ENCODE results near the gene SLC40A1.

SLC40A1 gene, protein sequence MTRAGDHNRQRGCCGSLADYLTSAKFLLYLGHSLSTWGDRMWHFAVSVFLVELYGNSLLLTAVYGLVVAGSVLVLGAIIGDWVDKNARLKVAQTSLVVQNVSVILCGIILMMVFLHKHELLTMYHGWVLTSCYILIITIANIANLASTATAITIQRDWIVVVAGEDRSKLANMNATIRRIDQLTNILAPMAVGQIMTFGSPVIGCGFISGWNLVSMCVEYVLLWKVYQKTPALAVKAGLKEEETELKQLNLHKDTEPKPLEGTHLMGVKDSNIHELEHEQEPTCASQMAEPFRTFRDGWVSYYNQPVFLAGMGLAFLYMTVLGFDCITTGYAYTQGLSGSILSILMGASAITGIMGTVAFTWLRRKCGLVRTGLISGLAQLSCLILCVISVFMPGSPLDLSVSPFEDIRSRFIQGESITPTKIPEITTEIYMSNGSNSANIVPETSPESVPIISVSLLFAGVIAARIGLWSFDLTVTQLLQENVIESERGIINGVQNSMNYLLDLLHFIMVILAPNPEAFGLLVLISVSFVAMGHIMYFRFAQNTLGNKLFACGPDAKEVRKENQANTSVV

DNA sequence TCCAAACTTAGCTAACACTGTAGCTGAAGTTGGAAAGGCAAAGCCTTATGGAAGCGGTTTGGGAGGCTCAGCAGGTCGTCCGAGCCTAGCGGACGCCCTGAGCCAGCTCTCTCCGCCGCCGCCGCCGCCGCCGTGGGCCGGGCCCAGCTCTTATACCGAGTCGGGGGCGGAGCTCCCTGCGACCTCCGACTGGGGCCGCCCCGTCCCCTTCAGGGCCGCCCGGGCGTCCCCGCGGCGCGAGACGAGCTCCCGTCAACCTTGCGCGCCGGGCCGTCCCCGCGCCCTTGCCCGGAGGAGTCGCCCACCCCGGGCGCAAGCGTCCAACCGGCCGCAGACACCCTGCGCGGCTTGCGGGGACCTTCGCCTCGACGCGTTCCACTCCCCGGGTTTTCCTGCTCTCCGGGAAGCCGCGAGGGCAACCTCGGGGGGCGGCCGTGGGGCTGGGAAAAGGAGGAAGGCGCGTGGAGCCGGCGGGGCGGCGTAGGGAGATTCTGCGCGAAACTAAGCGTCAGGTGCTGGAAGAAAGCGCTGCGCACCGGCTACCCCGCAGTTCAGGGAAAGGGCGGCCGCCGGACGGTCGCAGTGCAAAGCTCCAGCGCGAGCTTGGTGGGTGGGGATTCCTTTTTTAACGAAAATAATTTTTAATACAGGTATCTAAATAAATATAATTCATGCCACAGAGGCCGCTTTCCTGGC lies at the start of gene SLC40A1:
TSS of gene SLC40A1 (minus strand) at position 129 of the 696 bp plus-strand sequence. CDS start 326 bp downstream, outside the sequence.
- Histone ChIP-seq H3K4me3 (peak within 1 kb of the TSS; percentile 45 to 64 (median 55)), H3K27ac (peak within 1 kb of the TSS; percentile 57 to 90 (median 85))

DNA sequence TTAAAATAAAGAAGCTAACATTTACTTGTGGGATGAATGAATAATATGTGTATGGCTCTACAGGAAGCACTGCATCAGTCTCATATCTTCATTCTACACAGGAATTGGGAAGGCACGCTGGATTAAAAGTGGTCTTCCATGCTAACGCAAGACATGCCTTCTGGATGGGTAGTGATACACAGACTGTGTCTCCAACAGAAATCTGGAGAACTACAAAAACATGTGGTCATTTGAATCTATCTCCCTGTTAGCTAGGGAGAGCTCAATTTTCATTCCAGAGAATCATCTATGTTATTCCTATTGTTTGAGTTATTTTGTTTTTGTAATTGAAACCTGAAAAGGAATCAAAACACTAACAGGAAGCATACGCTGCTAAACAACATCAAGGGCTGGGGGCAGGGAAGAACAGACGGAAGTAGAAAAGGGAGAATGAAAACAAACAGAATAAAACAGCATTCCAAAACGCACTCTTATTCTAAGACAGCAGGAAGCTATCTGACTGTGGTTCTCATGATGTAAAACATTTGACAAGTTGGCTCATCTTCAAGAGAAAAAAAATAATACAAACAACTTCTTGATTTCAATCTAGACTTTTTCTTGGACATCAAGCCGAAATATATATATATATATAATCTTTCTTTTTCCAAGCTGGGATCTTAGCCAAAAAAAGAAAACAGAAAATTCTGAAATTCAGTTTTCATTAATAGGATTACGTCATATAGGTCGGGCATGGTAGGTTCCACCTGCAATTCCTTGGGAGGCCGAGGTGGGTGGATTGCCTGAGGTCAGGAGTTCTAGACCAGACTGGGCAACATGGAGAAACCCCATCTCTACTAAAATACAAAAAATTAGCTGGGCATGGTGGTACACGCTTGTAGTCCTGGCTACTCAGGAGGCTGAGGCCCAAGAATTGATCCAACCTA lies 49.2 kb upstream of the SLC40A1 start:
- Histone ChIP-seq H3K27ac (no peak overlapping the region), H3K4me3 (no peak overlapping the region)

DNA sequence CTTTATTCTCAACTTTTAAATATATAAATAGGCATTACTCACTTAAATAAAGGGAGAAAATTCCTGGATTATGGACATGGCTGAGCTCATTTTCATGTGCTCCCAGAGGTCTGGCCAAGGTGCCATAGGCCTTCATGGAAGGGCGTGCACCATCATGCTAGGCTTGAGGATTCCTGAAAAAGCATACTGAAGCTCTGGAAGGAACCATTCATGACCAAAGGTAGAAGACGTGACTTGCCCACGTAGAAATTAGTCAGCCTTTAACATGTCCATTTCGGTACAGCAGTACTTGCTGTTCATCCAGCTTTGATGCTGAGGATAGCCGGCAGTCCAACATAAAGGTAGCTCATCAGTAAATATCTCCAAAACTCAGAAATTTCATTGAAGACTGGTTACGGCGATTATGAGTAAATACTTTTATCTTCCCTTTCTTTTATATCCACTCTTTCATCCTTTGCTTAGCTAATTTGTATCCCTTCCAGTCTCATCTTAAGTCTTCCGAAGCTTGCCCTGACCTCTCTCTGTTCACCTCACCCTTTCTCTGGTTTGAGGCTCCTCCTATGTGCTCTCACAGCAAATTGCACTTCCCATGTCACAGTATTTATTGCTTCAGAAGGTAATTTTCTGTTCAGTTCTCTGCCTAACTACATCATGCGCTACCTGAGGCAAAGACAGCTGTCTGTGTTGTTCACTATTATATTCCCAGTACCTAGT lies 48.4 kb upstream of the SLC40A1 start:
- H3K4me3 ChIP-seq = no peak overlapping the region
- H3K27ac ChIP-seq = no peak overlapping the region

DNA sequence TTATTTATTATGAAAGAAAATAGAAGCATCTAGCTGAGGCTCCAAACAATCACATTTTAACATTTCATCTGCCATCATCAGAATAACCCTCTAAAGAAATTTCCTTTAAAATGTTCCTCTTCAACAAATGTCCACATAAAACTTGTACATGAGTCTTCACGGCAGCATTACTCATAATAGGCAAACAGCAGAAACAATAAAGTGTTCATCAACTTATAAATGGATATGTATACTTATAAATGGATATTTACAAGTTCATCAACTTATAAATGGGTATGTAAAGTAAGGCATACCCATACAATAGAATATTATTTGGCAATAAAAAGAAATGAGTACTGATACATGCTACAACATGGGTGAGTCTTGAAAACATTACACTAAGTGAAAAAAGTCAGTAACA lies 47.2 kb upstream of the SLC40A1 start:
- no peak overlapping the region for H3K4me3 ChIP-seq
- no peak overlapping the region for H3K27ac ChIP-seq

GRCh38 chr2:189625636-189626035 lies 45.0 kb upstream of the SLC40A1 start:
- Histone ChIP-seq H3K4me3 (no peak overlapping the region), H3K27ac (no peak overlapping the region)

- H3K27ac ChIP-seq = no peak overlapping the region
- no peak overlapping the region for H3K4me3 ChIP-seq
Observed at GRCh38 chr2:189624648-189625355, 44.2 kb upstream of the SLC40A1 start.

GRCh38 chr2:189623049-189623448 lies 42.5 kb upstream of the SLC40A1 start:
- H3K27ac ChIP-seq = no peak overlapping the region

DNA sequence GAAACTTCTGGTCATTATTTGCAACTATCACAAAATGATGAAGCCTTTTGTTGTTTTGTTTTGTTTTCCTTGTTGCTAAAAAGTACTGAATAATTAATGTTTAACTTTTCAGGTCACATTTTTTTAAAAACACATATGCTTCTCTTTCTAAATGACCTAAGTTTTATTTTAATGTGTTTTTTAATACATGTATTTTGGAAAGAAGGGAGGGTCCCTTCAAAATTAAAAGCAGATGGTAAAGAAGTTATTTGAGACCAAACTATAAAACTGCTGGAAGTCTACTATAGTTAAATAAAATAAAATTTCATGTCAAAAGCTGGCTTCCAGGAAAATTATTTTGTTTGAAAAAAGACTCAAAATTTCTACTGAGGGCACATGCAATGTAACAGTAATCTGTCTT lies 41.2 kb upstream of the SLC40A1 start:
- no peak overlapping the region for H3K27ac ChIP-seq
- no peak overlapping the region for H3K4me3 ChIP-seq

More at GRCh38 chr2:189623049-189623448, 42.5 kb upstream of the SLC40A1 start:
- no peak overlapping the region for H3K4me3 ChIP-seq

GRCh38 chr2:189618197-189618596 lies 37.6 kb upstream of the SLC40A1 start:
- no peak overlapping the region for H3K27ac ChIP-seq
- H3K4me3 ChIP-seq = no peak overlapping the region

DNA sequence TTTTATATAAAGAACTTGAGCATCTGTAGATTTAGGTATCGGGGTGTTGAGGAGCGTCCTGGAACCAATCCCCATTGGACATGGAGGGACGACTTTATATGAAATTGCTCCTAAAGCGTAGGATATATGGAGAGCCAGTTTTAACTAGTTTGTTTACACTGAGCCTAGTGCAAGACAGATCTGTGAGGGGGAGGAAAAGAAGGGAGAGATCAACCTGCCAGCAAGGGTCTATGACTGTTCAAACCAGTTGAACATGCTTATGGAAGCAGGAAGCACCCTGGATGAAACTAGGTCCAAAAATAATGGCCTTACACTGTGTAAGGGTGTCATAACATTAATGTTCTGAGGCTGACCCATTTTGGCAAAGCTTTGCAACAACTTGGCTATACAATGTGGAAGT lies 34.0 kb upstream of the SLC40A1 start:
- Histone ChIP-seq H3K27ac (no peak overlapping the region), H3K4me3 (no peak overlapping the region)

GRCh38 chr2:189613650-189614420 lies 33.2 kb upstream of the SLC40A1 start:
- no peak overlapping the region for H3K4me3 ChIP-seq
- H3K27ac ChIP-seq = peak overlapping the region in 3 of 21 experiments; percentile 39 to 76 (median 43)

DNA sequence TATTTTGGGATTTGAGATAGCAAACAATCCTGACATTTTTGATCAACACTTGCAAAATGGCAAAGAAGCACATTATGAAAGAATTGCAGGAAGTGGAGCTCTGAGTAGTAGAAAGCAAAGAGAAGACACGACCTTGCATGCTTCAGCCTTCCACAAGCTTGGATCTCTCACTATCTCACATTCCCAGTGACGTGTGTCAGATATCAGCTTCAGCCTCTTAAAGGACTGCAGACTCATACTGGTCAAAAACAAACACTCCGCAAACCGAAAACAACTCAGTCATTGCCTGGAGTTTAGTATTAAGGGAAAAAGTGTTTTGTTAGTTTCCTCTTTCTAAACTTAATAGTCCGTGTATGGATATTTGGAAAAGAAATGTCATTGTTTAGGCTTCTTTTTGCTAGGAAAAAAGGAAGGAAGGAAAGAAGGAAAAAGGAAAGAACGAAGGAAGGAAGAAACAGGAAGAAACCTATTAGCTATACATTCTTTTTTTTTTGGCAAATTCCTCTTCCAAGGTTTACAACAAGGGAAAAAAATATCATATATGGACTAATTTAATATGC lies 32.6 kb upstream of the SLC40A1 start:
- Histone ChIP-seq H3K27ac (peak overlapping the region in 10 of 21 experiments; percentile 4 to 76 (median 40)), H3K4me3 (peak overlapping the region in 1 of 7 experiments; percentile 7)

GRCh38 chr2:189610700-189611099 lies 30.1 kb upstream of the SLC40A1 start:
- no peak overlapping the region for H3K27ac ChIP-seq

GRCh38 chr2:189609853-189610252 lies 29.3 kb upstream of the SLC40A1 start:
- H3K4me3 ChIP-seq = no peak overlapping the region
- H3K27ac ChIP-seq = no peak overlapping the region

More at GRCh38 chr2:189610700-189611099, 30.1 kb upstream of the SLC40A1 start:
- no peak overlapping the region for H3K4me3 ChIP-seq

- Histone ChIP-seq H3K27ac (no peak overlapping the region), H3K4me3 (no peak overlapping the region)
Observed at GRCh38 chr2:189609423-189609816, 28.8 kb upstream of the SLC40A1 start.

DNA sequence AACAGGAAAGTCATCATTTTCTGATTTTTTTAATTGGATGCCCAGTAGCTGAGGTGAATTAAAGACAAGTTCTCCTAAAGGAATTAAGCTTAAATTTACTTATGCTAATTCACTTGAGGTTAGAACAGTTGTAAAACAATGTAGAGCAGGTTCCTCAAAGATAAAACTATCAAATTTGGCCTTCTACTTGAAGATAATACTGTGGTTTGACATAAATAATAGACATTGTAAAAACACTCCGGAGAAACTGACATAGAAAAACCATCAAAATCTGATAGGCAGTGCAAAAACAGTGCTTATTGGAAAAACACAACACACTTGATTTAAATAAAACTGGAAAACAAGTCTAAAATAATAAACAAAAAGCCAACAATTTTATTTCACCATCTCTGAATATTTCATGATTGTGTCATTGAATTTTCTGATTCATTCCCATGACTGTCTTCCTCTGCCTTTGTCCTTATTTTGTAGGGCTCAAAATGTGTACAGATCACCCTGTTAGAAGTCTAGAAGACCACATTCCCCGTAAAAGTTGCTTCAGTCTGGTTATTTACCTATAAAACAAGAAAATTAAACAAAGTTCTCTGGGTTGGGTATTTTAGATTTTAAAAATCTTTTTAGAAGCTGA lies 28.3 kb upstream of the SLC40A1 start:
- no peak overlapping the region for H3K27ac ChIP-seq

DNA sequence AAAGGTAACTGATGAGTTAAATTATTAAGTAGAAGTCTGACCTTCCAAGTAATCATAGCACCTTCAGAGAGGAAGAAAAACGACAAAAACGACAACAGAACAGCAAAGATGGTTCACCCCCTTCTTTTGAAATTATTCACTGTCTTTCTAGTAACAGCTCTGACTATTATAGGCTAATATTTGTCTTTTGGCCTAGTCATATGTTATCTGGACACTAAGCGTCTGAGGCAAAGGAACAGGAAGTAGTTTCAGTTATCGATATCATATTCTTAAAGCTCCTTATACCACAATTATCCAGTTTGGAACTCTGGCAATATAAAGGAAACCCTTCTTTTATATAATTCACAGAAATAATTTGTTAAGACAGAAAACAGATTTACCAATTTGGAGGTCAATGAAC lies 27.6 kb upstream of the SLC40A1 start:
- Histone ChIP-seq H3K27ac (no peak overlapping the region), H3K4me3 (no peak overlapping the region)

More for the DNA sequence above, 28.3 kb upstream of the SLC40A1 start:
- no peak overlapping the region for H3K4me3 ChIP-seq
